ENCODE results near the gene RGS8. TPM values are rescaled to one million over a fixed set of nuclear protein-coding genes. Genes with fewer than 3 reads are reported as not detected.

Gene RGS8
- total RNA-seq, 1 donor from 2014 or later = not detected

DNA sequence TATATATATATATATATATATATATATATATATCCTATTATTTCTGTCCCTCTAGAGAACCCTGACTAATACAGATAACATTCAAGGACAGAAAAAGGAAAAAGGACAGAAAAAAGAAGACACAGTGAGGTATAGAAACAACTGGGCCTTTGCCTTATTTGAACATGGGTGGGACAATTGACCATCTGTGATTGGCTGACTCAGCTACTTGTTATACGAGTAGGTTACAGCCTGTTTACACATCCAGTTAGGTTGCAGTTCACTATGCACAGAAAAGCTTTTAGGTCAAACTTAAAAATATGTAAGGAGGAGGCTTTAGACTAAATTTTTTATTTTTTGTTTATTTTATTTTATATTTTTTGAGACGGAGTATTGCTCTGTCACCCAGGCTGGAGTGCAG is 39.8 kb upstream of the RGS8 start:
- H3K4me1 Mint-ChIP-seq (ENCODE audit: unreplicated experiment) = no peaks in the 10 kb centered on the region
- no peak overlapping the region for H3K27ac Mint-ChIP-seq (ENCODE audit: unreplicated experiment)
- no peaks in the 10 kb centered on the region for H3K36me3 Mint-ChIP-seq (ENCODE audit: low read depth, unreplicated experiment)
- DNase-seq (ENCODE audit: low spot score) = no peak
- TF ChIP-seq, protein P1, sequence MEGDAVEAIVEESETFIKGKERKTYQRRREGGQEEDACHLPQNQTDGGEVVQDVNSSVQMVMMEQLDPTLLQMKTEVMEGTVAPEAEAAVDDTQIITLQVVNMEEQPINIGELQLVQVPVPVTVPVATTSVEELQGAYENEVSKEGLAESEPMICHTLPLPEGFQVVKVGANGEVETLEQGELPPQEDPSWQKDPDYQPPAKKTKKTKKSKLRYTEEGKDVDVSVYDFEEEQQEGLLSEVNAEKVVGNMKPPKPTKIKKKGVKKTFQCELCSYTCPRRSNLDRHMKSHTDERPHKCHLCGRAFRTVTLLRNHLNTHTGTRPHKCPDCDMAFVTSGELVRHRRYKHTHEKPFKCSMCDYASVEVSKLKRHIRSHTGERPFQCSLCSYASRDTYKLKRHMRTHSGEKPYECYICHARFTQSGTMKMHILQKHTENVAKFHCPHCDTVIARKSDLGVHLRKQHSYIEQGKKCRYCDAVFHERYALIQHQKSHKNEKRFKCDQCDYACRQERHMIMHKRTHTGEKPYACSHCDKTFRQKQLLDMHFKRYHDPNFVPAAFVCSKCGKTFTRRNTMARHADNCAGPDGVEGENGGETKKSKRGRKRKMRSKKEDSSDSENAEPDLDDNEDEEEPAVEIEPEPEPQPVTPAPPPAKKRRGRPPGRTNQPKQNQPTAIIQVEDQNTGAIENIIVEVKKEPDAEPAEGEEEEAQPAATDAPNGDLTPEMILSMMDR (IDR thresholded peaks at IDR 0.05; ENCODE audit: unreplicated experiment) = no peak
- no peaks in the 10 kb centered on the region for H3K9me3 Mint-ChIP-seq (ENCODE audit: unreplicated experiment)
- no peak overlapping the region for H3K4me3 Mint-ChIP-seq (ENCODE audit: unreplicated experiment)
- H3K27me3 Mint-ChIP-seq (ENCODE audit: unreplicated experiment) = no peaks in the 10 kb centered on the region

DNA sequence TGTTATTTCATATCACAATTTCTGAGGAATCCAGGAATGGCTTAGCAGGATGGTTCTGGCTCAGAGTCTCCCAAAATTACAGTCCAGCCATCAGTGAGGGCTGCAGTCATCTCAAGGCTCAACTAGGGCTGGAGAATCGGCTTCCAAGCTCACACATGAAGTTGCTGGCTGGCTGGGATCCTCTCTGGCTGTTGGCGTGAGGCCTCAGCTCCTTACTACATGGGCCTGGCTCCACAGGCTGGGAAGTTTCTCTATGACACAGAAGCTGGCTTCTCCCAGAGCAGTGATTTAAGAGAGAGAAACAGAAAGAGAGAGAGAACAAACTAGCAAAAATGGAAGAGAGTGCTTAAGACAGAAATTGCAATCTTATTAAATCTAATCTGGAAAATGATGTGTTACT is 38.8 kb upstream of the RGS8 start:
- no peaks in the 10 kb centered on the region for H3K4me1 Mint-ChIP-seq (ENCODE audit: unreplicated experiment)

DNA sequence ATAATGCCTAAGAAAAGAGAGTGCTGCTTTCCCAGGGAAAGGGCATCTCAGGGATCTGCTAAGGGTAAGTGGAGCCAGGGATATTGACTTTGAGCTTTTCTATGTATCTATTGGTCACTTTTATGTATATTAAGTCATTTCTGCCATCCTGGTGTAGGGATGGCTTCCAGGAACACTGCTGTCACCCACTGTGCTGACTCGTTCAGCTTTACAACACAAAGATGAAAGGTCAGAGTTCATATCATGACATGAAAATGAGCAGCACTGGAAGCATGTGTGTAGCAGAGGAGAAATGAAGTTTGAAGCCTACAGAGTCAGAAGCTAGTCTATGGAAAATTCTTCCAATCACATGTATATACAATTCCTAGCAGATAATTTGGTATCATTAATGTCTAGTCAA is 37.1 kb upstream of the RGS8 start:
- H3K9me3 Mint-ChIP-seq (ENCODE audit: unreplicated experiment) = no peaks in the 10 kb centered on the region
- H3K27me3 Mint-ChIP-seq (ENCODE audit: unreplicated experiment) = peaks cover 3% of the 10 kb centered on the region
- no peak overlapping the region for H3K27ac Mint-ChIP-seq (ENCODE audit: unreplicated experiment)
- TF ChIP-seq, protein P1 (IDR thresholded peaks at IDR 0.05; ENCODE audit: unreplicated experiment) = no peak
- H3K36me3 Mint-ChIP-seq (ENCODE audit: low read depth, unreplicated experiment) = no peaks in the 10 kb centered on the region
- no peaks in the 10 kb centered on the region for H3K4me1 Mint-ChIP-seq (ENCODE audit: unreplicated experiment)
- DNase-seq (ENCODE audit: low spot score) = no peak
- no peak overlapping the region for H3K4me3 Mint-ChIP-seq (ENCODE audit: unreplicated experiment)

More for the DNA sequence above, 38.8 kb upstream of the RGS8 start:
- H3K27me3 Mint-ChIP-seq (ENCODE audit: unreplicated experiment) = peaks cover 2% of the 10 kb centered on the region
- H3K27ac Mint-ChIP-seq (ENCODE audit: unreplicated experiment) = no peak overlapping the region
- no peak for DNase-seq (ENCODE audit: low spot score)
- no peaks in the 10 kb centered on the region for H3K36me3 Mint-ChIP-seq (ENCODE audit: low read depth, unreplicated experiment)
- no peak overlapping the region for H3K4me3 Mint-ChIP-seq (ENCODE audit: unreplicated experiment)
- TF ChIP-seq, protein P1 (IDR thresholded peaks at IDR 0.05; ENCODE audit: unreplicated experiment) = no peak
- no peaks in the 10 kb centered on the region for H3K9me3 Mint-ChIP-seq (ENCODE audit: unreplicated experiment)

DNA sequence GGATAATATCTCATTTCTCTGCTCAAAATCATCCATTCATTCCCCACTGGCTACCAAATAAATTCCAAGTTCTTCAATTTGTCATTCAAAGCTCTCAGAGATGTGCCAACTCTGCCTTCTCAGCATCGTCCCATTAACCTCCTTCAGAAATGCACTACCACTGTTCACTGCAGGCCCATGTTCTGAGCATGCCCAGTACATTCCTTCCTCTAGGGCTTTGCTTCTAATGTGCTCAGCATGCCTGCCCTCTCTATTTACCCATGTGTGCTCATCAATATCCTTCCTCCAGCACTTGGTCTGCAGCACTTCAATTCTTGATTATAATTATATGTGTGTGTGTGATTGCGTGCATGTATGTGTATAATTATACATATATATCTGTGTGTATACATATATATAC is 36.1 kb upstream of the RGS8 start:
- H3K4me1 Mint-ChIP-seq (ENCODE audit: unreplicated experiment) = no peaks in the 10 kb centered on the region
- DNase-seq (ENCODE audit: low spot score) = peak; percentile 5

DNA sequence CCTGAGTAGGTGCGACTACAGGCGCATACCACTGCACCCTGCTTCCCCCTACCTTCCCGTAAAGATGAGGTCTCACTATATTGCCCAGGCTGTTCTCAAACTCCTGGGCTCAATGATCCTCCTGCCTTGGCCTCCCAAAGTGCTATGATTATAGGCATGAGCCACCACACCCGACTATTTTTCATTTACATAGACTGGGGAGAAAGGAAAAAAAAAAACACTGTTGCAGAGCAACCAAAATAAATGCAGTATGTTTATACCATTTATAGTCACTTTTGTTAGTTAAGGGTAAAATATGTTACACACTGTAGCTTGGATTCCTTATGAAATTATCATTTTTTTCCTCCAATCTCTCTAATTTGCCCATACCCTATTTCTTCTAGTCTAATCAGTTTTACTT is 35.2 kb upstream of the RGS8 start:
- no peak overlapping the region for H3K4me3 Mint-ChIP-seq (ENCODE audit: unreplicated experiment)
- H3K4me1 Mint-ChIP-seq (ENCODE audit: unreplicated experiment) = no peaks in the 10 kb centered on the region
- TF ChIP-seq, protein P1 (IDR thresholded peaks at IDR 0.05; ENCODE audit: unreplicated experiment) = no peak
- DNase-seq (ENCODE audit: low spot score) = no peak
- H3K27ac Mint-ChIP-seq (ENCODE audit: unreplicated experiment) = no peak overlapping the region
- H3K9me3 Mint-ChIP-seq (ENCODE audit: unreplicated experiment) = no peaks in the 10 kb centered on the region
- H3K36me3 Mint-ChIP-seq (ENCODE audit: low read depth, unreplicated experiment) = no peaks in the 10 kb centered on the region
- peaks cover 3% of the 10 kb centered on the region for H3K27me3 Mint-ChIP-seq (ENCODE audit: unreplicated experiment)

More for the DNA sequence above, 36.1 kb upstream of the RGS8 start:
- H3K9me3 Mint-ChIP-seq (ENCODE audit: unreplicated experiment) = no peaks in the 10 kb centered on the region
- TF ChIP-seq, protein P1 (IDR thresholded peaks at IDR 0.05; ENCODE audit: unreplicated experiment) = peak; percentile 50
- H3K4me3 Mint-ChIP-seq (ENCODE audit: unreplicated experiment) = no peak overlapping the region
- no peak overlapping the region for H3K27ac Mint-ChIP-seq (ENCODE audit: unreplicated experiment)
- H3K36me3 Mint-ChIP-seq (ENCODE audit: low read depth, unreplicated experiment) = no peaks in the 10 kb centered on the region
- H3K27me3 Mint-ChIP-seq (ENCODE audit: unreplicated experiment) = peaks cover 3% of the 10 kb centered on the region
